GM12872 (cell line): Measurements from ENCODE around the gene PCP4.

Source experiments
- TF ChIP-seq, protein P1 (sequence below): IDR thresholded peaks from 3 replicates; pipeline ENCODE4 v1.5.1; 2011; ENCODE audit warnings: low read depth, mild to moderate bottlenecking, low read length, moderate library complexity; ENCODE audit not compliant: insufficient read depth

Gene PCP4

DNA sequence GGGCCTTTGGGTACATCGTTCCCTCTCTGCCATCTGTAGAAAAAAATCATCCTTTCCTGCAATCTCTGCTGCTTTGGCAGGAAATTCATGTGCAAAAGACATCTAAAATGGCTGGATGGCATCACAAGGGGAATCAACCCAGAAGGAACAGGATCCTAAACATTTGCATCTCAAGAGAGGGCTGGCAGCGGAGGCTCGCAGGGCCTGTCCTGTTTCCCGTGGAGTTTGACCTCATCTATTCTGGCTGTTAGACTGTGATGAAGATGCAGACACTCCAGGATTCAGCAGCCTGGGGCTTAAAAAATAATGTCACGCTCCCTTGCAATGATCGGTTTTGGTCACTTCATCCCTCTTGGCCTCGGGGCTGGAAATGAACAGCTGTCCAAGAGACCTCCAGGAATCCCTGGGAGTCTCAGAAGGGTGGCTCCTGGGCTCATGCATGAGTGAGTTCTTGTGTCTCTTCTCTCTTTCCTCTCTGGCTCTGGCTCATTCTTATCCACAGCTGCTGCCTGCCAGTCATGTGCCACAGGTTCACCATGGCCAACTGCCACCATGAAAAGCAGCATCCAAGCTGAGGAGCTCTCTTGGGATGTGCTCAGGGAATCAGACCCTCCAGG is 16.1 kb upstream of the PCP4 start:
- TF ChIP-seq, protein P1, sequence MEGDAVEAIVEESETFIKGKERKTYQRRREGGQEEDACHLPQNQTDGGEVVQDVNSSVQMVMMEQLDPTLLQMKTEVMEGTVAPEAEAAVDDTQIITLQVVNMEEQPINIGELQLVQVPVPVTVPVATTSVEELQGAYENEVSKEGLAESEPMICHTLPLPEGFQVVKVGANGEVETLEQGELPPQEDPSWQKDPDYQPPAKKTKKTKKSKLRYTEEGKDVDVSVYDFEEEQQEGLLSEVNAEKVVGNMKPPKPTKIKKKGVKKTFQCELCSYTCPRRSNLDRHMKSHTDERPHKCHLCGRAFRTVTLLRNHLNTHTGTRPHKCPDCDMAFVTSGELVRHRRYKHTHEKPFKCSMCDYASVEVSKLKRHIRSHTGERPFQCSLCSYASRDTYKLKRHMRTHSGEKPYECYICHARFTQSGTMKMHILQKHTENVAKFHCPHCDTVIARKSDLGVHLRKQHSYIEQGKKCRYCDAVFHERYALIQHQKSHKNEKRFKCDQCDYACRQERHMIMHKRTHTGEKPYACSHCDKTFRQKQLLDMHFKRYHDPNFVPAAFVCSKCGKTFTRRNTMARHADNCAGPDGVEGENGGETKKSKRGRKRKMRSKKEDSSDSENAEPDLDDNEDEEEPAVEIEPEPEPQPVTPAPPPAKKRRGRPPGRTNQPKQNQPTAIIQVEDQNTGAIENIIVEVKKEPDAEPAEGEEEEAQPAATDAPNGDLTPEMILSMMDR: no peak

DNA sequence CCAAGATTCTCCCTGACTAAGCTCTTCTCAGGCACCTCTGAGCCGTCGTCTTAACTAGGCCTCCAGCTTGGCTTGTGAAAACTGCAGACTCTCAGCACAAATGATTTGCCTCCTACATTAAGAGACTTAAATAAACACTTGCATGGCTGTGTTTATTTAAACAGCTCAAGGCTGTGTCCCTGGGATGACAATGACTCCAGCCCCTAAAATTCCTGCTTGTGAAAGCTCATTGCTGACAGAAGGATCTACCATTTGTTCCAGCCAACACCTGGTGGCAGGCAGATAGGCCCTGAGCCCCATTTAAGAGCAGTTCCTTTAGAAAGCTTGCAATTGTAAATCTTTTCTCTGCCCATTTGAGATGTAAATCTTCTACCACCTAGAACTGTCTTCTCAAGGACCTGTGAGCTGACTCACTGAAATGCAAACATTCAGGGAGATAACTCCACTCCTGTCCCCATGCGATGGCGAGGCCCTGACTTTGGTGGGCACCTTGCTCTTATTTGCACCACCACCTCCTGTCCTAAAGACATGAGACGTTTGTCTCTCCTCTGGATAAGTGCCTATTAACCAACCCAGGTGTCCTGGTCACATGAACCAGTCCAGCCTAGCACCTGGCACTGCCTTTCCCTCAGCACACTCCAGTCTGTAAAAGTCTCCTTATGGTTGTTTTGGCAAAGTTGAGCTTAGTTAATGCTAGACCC is 15.1 kb upstream of the PCP4 start:
- TF ChIP-seq, protein P1: no peak

DNA sequence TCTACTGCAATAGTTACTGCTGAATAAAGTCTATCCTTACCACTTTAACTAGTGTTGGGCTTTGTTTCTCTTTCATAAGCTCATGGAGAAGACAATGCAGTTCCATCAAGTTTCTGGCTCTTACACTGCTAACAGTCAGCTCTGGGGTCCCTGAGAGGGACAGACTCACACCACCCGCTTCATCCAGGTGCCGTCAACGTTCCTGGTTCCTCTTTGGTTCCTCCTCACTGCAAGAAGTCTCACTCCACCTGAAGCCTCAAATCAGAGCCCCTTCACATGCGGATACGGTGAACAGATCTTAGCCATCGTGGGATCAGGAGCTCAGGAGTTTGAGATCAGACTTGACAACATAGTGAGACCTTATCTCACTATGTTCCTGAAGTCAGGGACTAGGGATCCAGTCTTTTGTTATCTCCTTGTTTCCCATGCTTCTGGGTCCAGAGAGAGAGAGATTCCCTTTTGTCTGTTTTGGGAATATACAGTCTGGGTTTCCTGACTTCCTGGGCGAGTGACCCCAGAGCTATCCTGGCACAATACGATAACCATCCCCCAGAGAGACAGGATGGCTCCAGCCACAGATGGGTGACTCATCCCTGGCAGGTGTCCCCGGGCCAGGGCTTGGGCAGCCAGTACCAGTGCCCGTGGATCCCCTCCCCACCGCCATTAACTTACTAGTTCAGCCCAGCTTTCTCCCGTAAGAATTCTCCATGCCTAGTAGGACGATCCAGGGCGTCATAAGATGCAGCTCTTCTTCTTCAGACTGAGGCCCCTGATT is 14.3 kb upstream of the PCP4 start:
- TF ChIP-seq, protein P1: no peak

DNA sequence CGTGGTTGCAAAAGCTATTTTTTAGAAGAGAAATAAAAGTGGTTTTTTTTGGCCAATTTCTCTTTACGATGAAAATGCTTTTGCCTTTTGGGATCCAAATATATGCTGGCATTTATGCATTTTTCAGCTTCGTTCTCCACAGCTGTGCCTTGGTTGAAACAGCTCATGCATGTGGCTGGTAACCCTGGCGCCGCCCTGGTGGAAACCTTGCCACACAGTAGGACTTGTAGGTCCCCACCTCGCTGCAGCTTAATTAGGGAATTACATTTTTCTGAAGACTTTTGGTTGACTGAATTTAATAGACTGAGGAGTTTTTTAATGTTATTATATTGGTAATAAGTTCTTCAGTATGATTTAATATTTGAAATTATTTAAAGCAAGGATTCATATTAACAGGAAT is 12.7 kb upstream of the PCP4 start:
- TF ChIP-seq, protein P1: no peak

DNA sequence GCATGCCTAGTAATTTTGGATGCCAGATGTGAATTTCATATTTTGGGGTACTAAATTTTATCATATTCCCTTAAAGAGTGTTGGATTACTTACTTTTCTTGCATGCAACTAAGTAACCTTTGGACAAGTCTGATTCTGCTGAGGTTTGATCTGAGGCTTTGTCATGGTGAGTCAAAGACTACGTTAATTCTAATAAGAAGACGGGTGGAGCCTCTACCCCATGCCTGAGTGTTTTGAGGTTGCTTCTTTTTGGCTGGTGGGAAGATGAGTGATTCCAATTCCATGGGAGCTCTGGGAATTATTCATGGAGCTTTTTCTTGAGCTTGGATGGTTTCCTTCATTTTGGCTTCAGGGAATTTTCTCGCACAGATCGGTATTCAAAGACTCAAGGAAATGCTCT is 11.6 kb upstream of the PCP4 start:
- TF ChIP-seq, protein P1: no peak

DNA sequence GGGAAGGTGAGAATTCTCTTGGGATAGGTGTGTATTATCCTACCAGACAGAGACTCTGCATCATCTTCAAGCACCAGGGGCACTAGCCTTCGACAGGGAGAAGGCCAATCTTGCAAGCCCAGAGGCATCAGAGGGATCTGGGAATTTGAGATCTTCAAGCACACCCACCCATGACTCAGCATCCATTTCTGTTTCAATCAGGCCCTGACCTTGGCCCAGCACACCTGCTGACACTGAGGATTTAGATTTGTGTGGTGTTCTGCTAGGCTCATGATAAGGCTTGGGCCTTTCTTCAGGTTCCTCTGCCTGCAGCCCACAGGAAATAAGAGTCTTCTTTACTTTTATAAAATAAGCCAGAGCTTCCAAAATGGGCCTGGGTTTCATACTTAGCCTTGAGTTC is 6.6 kb upstream of the PCP4 start:
- TF ChIP-seq, protein P1: no peak

DNA sequence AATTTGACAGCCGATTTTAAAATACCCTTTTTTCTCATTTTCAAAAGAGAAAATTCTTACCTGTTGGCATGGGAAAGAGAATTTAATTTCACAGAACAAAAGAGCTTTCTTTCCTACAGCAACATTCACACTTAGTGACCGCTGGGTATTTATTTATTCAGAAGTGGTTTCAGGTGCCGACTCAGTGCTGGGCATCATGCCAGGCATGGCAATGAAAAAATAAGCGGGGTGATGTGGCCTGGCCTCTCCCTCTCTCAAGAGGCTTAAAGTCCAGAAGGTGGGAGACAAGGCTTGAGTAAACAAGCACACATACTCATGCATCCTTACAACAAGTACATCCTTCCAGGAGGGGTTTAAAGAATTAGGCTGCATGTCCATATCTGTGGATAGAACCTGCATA is 4.1 kb upstream of the PCP4 start:
- TF ChIP-seq, protein P1: no peak
